Islet precursor cell (in vitro differentiated cells): ENCODE results near the gene WDR90.

Source experiments
- DNase-seq: peaks from one replicate; pipeline ENCODE4 v3.0.0-alpha.2; 2018

The WDR90 gene

GRCh38 chr16:661184-661821 is 12.1 kb downstream of the WDR90 start:
- DNase-seq: no peak

DNA sequence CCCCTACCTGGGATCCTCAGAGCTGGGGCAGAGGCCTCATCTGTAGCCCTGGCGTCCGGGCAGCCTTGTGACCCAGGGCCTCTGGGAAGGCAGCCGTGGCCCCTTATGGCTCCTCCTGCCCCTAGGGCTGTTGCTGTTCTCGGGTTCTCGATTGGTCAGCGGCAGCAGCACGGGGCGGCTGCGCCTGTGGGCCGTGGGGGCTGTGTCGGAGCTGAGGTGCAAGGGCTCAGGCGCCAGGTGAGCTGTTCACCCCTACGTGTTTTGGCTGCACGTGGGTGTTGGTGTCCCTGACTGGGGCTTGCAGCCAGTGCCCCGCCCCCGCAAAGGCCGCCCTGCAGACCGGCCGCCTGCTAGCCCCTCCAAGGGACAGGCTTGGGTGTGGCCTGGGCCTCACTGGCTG is 12.9 kb downstream of the WDR90 start:
- no peak for DNase-seq

DNA sequence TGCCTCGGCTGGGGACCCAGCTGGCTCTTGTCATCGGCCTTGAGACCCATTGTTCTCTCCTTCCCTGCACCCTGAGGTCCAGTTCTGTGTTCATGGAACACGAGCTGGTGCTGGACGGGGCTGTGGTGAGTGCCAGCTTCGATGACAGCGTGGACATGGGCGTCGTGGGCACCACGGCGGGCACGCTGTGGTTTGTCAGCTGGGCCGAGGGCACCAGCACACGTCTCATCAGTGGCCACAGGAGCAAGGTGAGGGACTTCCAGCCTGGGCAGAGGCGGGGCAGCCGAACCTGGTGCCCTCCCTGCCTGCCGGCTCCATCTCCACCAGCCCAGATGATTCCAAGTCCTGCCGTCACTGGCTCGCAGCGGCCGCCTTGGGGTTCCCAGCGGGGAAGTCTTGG is 13.4 kb downstream of the WDR90 start:
- DNase-seq: no peak

DNA sequence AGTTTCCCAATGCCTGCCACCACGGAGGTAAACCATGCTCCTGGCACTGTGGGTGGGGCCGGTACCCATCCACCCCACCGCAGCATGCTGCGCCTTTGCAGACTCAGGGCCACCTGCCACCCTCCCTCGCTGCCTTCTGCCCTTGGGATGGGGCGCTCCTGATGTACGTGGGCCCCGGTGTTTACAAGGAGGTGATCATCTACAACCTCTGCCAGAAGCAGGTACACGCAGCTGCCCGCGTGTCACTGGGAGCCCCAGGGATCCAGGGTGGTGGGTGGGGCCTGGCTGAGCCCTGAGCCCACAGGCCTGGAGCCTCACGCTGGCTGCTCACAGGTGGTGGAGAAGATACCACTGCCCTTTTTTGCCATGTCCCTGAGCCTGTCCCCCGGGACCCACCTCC is 17.4 kb downstream of the WDR90 start:
- DNase-seq: no peak

DNA sequence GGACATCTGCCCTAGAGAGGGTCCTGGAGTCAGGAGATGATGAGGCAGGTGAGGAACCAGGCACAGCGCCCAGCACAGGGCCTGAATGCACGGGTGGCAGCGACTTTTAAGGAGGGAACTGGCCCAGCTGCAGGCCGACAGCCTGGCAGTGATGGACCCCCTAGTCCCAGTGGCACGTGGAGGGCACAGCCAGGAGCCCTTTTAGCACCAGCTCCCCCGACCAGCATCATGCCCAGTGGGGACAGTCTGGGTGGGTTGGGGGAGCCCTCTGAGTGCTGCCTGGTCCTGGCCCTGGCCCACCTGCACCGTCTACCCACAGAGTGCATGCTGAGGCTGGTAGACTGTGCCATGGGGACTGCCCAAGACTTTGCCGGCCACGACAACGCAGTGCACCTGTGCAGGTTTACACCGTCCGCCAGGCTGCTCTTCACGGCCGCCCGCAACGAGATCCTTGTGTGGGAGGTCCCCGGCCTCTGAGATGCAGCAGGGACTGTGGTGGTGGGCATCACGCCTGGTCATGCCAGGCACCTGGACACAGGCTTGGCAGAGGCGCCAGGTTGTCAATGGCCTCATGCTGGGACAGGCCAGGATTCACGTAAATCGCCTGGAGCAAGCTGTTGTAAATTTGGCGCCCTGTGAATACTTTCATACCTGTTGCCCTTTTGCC is 18.1 kb downstream of the WDR90 start:
- no peak for DNase-seq

DNA sequence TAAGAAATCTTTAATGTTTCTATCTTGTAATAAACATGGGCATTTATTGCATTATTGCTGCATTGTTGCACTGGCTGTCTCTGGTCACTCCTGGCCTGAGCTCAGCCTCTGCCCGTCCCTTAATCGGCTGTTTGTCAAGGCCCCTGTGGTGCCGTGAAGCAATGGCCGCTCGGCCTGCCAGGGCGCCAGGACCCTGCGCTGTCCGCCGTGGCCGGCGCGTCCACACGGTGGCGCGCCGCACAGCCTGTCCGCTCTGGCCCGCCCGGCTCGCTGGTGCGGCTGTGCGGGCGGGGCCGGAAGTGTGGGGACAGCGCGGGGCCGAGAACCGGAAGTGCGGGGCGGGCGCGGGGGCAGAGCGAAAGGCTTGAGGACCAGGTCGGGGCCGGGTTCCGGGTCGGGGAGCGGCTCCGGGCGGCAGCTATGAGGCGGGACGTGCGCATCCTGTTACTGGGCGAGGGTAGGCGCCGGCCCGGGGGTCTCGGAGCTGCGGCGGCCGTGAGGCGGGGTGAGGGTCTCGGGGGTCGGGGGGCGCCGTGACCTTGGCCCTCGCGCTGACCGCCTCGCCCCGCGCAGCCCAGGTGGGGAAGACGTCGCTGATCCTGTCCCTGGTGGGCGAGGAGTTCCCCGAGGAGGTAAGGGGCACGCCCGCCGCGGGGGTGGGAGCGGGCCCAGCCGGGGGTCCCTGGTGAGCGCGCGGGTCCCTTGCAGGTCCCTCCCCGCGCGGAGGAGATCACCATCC is 18.8 kb downstream of the WDR90 start, which contains the start of gene RHOT2:
RHOT2 (plus strand) TSS at position 353 of the 739 bp plus-strand sequence; CDS start at position 421, 68 bp downstream.
- DNase-seq: peak; percentile 96

DNA sequence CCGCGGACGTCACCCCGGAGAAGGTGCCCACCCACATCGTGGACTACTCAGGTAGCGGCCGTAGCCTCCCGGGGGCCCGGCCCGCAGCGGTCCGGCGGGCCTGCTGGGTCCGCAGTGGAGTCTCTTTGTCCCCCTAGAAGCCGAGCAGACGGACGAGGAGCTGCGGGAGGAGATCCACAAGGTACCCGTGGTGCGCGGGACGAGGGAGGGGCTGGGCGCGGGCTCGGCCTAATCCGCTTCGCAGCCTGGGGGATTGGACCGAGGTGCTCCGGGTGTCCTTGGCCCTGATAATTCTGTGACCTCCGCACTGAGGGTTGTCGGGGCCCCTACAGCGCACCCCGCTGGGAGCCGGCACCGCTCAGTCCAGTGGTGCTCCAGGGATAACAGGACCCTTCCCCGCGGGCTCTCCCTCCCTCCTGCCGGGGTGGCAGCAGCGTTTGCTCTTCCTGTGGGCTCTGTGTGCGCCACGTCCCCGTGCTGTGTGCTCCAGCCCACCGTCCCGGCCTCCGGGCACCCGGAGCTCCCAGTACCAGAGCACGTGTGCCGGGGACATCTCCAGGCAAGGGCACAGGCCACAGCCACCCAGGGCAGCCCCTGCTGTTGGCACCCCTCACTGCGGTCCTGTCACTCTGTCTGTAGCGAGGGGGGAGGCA is 19.5 kb downstream of the WDR90 start:
- DNase-seq: no peak

GRCh38 chr16:669666-670065 is 20.5 kb downstream of the WDR90 start:
- no peak for DNase-seq

DNA sequence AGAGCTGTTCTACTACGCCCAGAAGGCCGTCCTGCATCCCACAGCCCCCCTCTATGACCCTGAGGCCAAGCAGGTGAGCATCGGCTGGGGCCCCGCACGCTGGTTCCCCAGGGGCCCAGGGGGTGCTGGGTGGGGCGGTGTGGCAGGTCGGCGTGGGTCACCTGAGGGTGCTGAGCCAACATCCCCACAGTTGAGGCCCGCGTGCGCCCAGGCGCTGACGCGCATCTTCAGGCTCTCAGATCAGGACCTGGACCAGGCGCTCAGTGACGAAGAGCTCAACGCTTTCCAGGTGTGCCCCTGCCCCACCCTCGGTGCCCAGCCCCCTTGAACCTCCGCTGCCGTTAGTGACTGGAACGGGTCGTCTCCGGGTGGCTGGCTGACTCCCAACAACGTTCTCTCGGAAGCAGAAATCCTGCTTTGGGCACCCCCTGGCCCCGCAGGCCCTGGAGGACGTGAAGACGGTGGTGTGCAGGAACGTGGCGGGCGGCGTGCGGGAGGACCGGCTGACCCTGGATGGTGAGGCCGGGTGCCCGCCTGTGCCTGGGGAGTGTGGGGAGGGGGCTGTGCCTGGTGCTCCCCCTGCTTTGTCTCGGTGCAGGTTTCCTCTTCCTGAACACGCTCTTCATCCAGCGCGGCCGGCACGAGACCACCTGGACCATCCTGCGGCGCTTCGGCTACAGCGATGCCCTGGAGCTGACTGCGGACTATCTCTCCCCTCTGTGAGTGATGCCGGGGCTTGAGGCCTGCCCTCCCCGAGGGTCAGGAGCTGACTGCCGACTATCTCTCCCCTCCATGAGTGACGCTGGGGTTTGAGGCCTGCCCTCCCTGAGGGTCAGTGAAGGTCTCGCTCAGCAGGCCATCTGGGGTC is 21.6 kb downstream of the WDR90 start:
- no peak for DNase-seq

DNA sequence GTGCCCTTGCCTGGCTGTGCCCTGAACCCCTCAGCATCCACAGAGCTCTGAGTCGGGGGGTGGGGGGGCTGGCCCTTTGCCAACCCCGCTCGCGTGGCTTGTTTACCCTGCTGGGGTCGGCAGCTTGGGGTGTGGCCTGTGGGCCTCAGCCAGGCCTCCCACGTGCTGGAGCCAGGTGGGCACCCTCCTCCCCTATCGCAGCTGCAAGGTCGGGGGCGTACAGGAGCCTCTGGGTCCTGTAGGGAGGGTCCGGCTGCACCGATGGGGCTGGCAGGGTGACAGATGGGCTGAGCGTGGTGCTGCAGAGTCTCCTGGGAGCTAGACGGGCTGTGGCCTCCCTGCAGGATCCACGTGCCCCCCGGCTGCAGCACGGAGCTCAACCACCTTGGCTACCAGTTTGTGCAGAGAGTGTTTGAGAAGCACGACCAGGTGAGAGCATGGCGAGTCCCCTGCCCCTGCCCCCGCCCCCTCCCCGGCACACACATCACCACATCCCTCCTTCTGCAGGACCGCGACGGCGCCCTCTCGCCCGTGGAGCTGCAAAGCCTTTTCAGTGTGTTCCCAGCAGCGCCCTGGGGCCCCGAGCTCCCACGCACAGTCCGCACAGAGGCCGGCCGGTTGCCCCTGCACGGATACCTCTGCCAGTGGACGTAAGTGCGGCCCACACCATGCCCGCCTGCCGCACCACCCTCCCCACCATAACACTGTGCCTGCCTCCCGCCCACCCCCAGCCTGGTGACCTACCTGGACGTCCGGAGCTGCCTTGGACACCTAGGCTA is 22.4 kb downstream of the WDR90 start:
- no peak for DNase-seq

GRCh38 chr16:672371-672770 is 23.2 kb downstream of the WDR90 start:
- DNase-seq: no peak

DNA sequence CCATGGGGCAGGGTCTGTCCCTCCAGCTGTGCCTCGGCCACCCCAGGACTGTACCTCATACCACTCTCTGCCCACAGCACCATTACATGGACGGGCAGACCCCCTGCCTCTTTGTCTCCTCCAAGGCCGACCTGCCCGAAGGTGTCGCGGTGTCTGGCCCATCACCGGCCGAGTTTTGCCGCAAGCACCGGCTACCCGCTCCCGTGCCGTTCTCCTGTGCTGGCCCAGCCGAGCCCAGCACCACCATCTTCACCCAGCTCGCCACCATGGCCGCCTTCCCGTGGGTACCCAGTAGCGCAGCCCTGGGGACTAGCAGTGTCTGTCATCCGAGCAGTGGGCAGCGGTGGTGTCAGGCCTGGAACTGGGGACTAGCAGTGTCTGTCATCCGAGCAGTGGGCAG is 23.7 kb downstream of the WDR90 start:
- DNase-seq: no peak

DNA sequence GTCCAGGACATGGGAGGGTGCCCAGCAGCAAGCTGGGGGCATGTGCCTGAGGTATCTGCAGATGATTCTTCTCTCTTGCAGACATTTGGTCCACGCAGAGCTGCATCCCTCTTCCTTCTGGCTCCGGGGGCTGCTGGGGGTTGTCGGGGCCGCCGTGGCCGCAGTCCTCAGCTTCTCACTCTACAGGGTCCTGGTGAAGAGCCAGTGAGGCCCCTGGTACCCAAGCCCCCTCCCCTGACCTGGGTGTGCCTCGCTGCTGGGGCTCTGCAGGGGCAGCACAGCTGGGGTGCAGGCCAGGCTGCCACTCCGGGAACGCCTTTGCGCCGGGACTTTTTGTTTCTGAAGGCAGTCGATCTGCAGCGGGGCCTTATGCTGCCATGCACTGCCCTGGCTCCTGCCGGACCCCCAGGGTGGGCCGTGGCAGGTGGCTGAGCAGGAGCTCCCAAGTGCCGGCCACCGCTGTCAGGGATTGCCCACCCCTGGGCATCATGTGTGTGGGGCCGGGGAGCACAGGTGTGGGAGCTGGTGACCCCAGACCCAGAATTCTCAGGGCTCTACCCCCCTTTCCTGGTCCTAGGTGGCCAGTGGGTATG is 24.3 kb downstream of the WDR90 start:
- no peak for DNase-seq

GRCh38 chr16:674214-674881 is 25.2 kb downstream of the WDR90 start:
- no peak for DNase-seq

GRCh38 chr16:674968-675883 is 26.1 kb downstream of the WDR90 start, which contains the start of gene RHBDL1:
Gene RHBDL1 (plus strand): TSS chr16:675671. CDS start chr16:675791, 120 bp downstream.
- DNase-seq: peak; percentile 82

- DNase-seq: no peak
Measured at GRCh38 chr16:675884-676564, 26.9 kb downstream of the WDR90 start.

- DNase-seq: no peak
Measured at GRCh38 chr16:676565-676902, 27.4 kb downstream of the WDR90 start.

DNA sequence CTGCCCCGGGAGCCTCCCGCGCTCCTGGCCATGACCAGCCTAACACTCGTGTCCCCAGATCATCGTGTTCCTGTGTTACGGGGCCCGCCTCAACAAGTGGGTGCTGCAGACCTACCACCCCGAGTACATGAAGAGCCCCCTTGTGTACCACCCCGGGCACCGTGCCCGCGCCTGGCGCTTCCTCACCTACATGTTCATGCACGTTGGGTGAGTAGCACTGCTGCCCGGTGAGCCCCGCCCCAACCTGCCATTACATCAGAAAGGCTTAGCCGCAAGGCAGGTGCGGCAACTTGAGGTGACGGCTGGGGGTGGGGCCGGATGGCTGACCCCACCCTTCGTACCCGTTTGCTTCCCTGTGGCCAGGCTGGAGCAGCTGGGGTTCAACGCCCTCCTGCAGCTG is 27.7 kb downstream of the WDR90 start:
- DNase-seq: no peak
